Right cardiac atrium (tissue), 5 donors: Measurements from ENCODE around the gene CLCN1. TPM values are rescaled to one million over a fixed set of nuclear protein-coding genes. Genes with fewer than 3 reads are reported as not detected.
A peak's percentile ranks its signal among the peaks of the same experiment; 100 is the strongest.
"Not testable (repeated sequence)": the region's sequence is repeated elsewhere in the genome, so short reads cannot be mapped to it uniquely, and the experiment has no call there.

Experiments used
- ATAC-seq, 2 donors: fragments of 200-7000 bp; cut with Tn5 transposase; one replicate each; pipeline versions ENCODE4 v1.8.0 to v1.9.1; 2020; ENCODE audit warnings: moderate library complexity in 2 of 2, mild to moderate bottlenecking in 1 of 2
- DNase-seq, 3 donors: peaks; one replicate each; pipeline ENCODE4 v3.0.0-alpha.2; 2020
- H3K27ac ChIP-seq: one replicate; pipeline ENCODE4 v1.5.1; 2013; ENCODE audit warnings: mild to moderate bottlenecking, low read length, control low read depth, moderate library complexity
- H3K27me3 ChIP-seq: one replicate; pipeline ENCODE4 v1.6.1; 2013; ENCODE audit not compliant: control insufficient read depth, insufficient read depth
- H3K4me1 ChIP-seq: one replicate; pipeline ENCODE4 v1.6.1; 2013; ENCODE audit warnings: low read length; ENCODE audit not compliant: control insufficient read depth, insufficient read depth
- H3K4me3 ChIP-seq: one replicate; pipeline ENCODE4 v1.5.1; 2013; ENCODE audit warnings: low read length, control low read depth
- H3K9me3 ChIP-seq: one replicate; pipeline ENCODE4 v1.6.1; 2013; ENCODE audit warnings: low read length; ENCODE audit not compliant: control insufficient read depth
- WGBS: extraction: QIAGEN DNeasy Blood & Tissue Kit; methylation state at CpG from one replicate; pipeline ENCODE4 v1.1.7; 2013; 5-methylcytosine and 5-hydroxymethylcytosine counted together
- intact Hi-C, 4 donors: fragments of 100-400 bp; cut with DNase I; formaldehyde crosslinking; loops; one replicate each; pipeline versions ENCODE4 v1.11.0 to v1.14.0; 2022 to 2023
- polyA plus RNA-seq: library from polyadenylated mRNA; stranded (reverse); fragments of 200-250 nt; gene quantifications from one replicate; pipeline ENCODE4 v1.2.3, GENCODE V29; 2013
- total RNA-seq, 4 donors: library from RNA; stranded (reverse); fragmentation: NEBNext Ultra II Directional; extraction: Animal tissue kit (Norgen Biotek cat#: 25700); gene quantifications; one replicate each; pipeline ENCODE4 v1.2.1, GENCODE V29; 2021
- donor health status: healthy with polysubstance abuse.
- donor health status: DM: no; HTN: yes; CAD: no.
- donor health status: DM: no; HTN: no; CAD: no.
- donor health status: DM: no; HTN: yes; CAD: no; lungs with severe emphysema.
- donor health status: DM: yes; HTN: yes; CAD: no.

Gene CLCN1
- total and polyA plus RNA-seq, 5 donors = not detected

DNA sequence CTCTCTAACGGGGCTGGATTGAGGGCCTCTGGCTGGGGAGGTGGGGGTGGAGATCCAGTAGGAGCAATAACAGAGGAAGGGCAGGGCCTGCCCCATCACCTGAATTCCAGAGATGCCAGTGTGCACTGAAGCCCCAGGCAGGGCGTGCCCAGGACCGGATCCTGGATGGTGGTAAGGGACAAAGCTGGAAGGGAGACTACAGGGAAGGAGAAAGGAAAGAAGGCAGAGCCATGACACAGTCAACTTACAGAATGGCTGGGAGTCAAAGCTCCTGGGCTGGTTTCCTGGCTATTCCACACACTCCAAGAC lies 30.5 kb upstream of the CLCN1 start:
- DNase-seq (no peak), ATAC-seq (no peak)
- no peaks in the 10 kb centered on the region for H3K4me1 ChIP-seq
- 52% methylated on average over 3 of the region's 3 CpGs for WGBS
- intact Hi-C loops = no loop called here
- no peaks in the 10 kb centered on the region for H3K27me3 ChIP-seq
- H3K4me3 ChIP-seq = no peak overlapping the region
- H3K9me3 ChIP-seq = no peaks in the 10 kb centered on the region
- no peak overlapping the region for H3K27ac ChIP-seq

GRCh38 chr7:143285806-143286521 lies 29.9 kb upstream of the CLCN1 start:
- Histone ChIP-seq H3K4me1 (no peaks in the 10 kb centered on the region), H3K27ac (peak overlapping the region; percentile 42)
- intact Hi-C loops = no loop called here

DNA sequence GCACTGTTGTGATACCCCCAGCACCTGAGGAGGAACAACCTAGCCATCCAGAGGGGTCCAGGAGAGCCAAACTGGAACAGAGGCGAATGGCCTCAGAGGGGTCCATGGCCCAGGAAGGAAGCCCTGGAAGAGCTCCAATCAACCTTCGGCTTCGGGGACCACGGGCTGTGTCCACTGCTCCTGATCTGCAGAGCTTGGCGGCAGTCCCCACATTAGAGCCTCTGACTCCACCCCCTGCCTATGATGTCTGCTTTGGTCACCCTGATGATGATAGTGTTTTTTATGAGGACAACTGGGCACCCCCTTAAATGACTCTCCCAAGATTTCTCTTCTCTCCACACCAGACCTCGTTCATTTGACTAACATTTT lies 29.4 kb upstream of the CLCN1 start:
- no peak for ATAC-seq
- Histone ChIP-seq H3K4me3 (no peak overlapping the region), H3K4me1 (no peaks in the 10 kb centered on the region), H3K27ac (no peak overlapping the region), H3K27me3 (no peaks in the 10 kb centered on the region), H3K9me3 (no peaks in the 10 kb centered on the region)
- peak in 1 of 3 donors; percentile 47 for DNase-seq
- WGBS = 85% methylated on average over 6 of the region's 6 CpGs
- intact Hi-C loops = no loop called here

More at GRCh38 chr7:143285806-143286521, 29.9 kb upstream of the CLCN1 start:
- Histone ChIP-seq H3K4me3 (no peak overlapping the region), H3K27me3 (no peaks in the 10 kb centered on the region), H3K9me3 (no peaks in the 10 kb centered on the region)
- 90% methylated on average over 11 of the region's 11 CpGs for WGBS
- no peak for ATAC-seq
- no peak for DNase-seq

DNA sequence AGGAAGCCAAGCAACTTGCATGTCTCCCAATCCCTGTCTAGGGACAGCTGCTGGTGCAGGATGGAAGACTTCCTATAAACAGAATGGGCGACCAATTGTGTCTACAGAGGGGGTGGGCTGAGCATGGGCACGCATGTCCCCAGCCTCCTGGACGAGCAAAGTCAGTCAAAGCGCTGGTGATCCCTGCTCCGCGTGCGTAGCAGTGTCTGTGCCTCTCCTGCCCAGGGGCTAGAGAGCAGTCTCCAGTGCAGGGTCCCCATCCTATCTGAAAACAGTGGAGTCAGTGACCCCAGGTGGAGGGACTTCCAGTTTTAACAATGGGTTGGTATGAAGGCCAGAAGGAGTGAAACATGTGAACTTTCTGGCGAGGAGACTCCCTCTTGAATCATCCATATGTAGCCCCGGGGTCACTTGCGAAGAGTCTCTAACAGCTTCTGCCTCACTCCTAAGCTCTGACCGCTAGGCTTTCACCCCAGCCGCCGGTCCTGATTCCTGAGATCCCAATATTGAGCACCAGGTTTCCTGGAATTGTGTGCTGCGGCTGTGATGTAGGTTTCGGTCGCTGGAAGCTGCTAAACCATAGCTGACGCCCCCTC lies 28.5 kb upstream of the CLCN1 start:
- intact Hi-C loops = no loop called here
- DNase-seq = peak in 1 of 3 donors; percentile 64
- H3K4me3 ChIP-seq = peak overlapping the region; percentile 13

GRCh38 chr7:143287935-143288826 lies 27.7 kb upstream of the CLCN1 start, which contains the start of gene CASP2:
Gene CASP2, plus strand, starts transcription at chr7:143288351. Its CDS starts 105 bp downstream, at chr7:143288456.
- 2% methylated on average over 84 of the region's 84 CpGs for WGBS
- no peaks in the 10 kb centered on the region for H3K9me3 ChIP-seq
- no peaks in the 10 kb centered on the region for H3K27me3 ChIP-seq
- peak; percentile 99 for ATAC-seq
- no peaks in the 10 kb centered on the region for H3K4me1 ChIP-seq
- peak within 1 kb of the TSS; percentile 68 for H3K4me3 ChIP-seq
- intact Hi-C loops = no loop called here
- peak within 1 kb of the TSS; percentile 80 for H3K27ac ChIP-seq
- peak; percentile 99 to 100 (median 99) for DNase-seq

More for the DNA sequence above, 28.5 kb upstream of the CLCN1 start:
- no peaks in the 10 kb centered on the region for H3K4me1 ChIP-seq
- WGBS = 61% methylated on average over 17 of the region's 17 CpGs
- H3K9me3 ChIP-seq = no peaks in the 10 kb centered on the region
- peak overlapping the region; percentile 68 for H3K27ac ChIP-seq
- no peak for ATAC-seq
- no peaks in the 10 kb centered on the region for H3K27me3 ChIP-seq

DNA sequence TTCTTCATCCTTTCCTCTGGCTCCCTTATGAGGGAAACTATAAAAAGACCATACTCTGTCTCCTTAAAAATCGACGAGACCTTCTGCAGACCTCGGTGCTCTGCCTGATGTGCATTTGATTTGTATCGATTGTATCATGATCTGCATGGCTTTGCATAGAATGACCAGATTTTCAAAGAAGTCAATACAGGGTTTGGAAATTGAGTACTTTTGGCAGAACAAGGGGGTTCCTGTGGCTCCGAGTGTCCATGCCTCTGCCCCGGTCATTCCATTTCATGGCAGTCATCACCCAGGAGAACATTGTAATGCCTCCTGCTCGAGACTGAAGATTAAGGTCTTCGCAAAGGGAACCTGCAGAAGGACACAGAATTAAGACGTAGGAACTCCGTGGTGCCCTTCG lies 27.1 kb upstream of the CLCN1 start:
- DNase-seq (no peak), ATAC-seq (no peak)
- intact Hi-C loops = no loop called here
- Histone ChIP-seq H3K27me3 (no peaks in the 10 kb centered on the region), H3K4me3 (peak overlapping the region; percentile 68), H3K4me1 (no peaks in the 10 kb centered on the region), H3K9me3 (no peaks in the 10 kb centered on the region), H3K27ac (peak overlapping the region; percentile 39)
- WGBS = 3% methylated on average over 11 of the region's 11 CpGs

GRCh38 chr7:143289421-143289820 lies 26.5 kb upstream of the CLCN1 start:
- intact Hi-C loops = no loop called here
- Histone ChIP-seq H3K4me1 (no peaks in the 10 kb centered on the region), H3K27ac (no peak overlapping the region), H3K4me3 (peak overlapping the region; percentile 68), H3K9me3 (no peaks in the 10 kb centered on the region), H3K27me3 (no peaks in the 10 kb centered on the region)
- no peak for DNase-seq
- ATAC-seq = no peak
- WGBS = 23% methylated on average over 6 of the region's 6 CpGs

GRCh38 chr7:143289888-143290287 lies 26.0 kb upstream of the CLCN1 start:
- H3K4me1 ChIP-seq = not testable (repeated sequence)

DNA sequence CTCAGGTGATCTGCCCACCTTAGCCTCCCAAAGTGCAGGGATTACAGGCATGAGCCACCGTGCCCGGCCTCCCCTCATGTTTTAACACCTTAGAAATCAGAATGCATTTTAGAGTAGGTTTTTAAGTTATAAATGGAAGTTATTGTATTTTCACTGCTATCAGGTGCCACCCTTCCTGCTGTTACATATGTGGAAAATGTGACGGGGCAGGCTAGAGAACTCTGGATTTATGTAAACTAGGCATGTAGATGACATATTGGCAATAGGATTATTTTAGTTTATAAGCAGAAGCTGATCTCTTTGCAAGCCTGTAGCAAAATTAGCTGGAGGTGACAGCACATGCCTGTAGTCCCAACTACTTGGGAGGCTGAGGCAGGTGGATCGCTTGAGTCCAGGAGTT lies 25.6 kb upstream of the CLCN1 start:
- no peaks in the 10 kb centered on the region for H3K9me3 ChIP-seq
- WGBS = 66% methylated on average over 4 of the region's 4 CpGs
- ATAC-seq (no peak), DNase-seq (no peak)
- no peak overlapping the region for H3K27ac ChIP-seq
- no peaks in the 10 kb centered on the region for H3K27me3 ChIP-seq
- H3K4me3 ChIP-seq = no peak overlapping the region
- no peaks in the 10 kb centered on the region for H3K4me1 ChIP-seq
- intact Hi-C loops = no loop called here

More at GRCh38 chr7:143289888-143290287, 26.0 kb upstream of the CLCN1 start:
- H3K9me3 ChIP-seq, intact Hi-C loops, ATAC-seq, DNase-seq, H3K27ac ChIP-seq, H3K4me3 ChIP-seq, H3K27me3 ChIP-seq: not testable (repeated sequence)
- 54% methylated on average over 4 of the region's 4 CpGs for WGBS

DNA sequence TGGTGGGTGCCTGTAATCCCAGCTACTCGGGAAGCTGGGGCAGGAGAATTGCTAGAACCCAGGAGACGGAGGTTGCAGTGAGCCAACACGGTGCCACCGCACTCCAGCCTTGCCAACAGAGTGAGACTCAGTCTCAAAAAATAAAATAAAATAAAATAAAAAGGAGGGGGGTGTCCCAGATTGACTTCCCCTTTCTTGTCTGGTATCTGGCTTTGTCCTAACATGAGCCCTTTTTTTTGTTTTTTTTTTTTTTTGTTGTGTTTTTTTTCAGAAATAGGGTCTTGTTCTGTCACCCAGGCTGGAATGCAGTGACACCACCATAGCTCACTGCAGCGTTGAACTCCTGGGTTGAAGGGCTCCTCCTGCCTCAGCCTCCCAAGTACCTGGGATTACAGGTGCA lies 23.0 kb upstream of the CLCN1 start:
- DNase-seq (no peak), ATAC-seq (no peak)
- Histone ChIP-seq H3K27ac (no peak overlapping the region), H3K27me3 (no peaks in the 10 kb centered on the region), H3K4me3 (no peak overlapping the region), H3K9me3 (no peaks in the 10 kb centered on the region), H3K4me1 (no peaks in the 10 kb centered on the region)
- intact Hi-C loops = no loop called here
- WGBS = 93% methylated on average over 5 of the region's 5 CpGs

DNA sequence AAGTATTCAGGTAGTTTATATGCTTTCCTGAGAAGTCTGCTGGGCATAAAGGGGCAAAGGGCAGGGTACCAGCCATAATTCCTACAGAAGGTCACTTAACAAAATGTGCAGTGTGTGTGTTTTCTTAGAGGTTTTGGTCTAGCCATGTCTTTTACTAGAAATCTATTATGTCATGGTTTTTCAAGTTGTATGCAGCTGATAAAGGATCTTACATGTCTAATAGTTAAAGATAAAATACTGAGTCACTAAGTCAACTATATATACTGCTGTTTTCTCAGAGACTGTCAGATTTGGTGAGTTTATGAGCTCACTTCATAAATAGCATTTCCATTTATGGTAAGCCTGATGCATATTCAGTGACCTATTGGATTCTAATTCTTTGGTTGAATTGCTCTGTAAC lies 20.0 kb upstream of the CLCN1 start:
- Histone ChIP-seq H3K4me3 (no peak overlapping the region), H3K4me1 (no peaks in the 10 kb centered on the region), H3K27me3 (no peaks in the 10 kb centered on the region), H3K27ac (no peak overlapping the region), H3K9me3 (no peaks in the 10 kb centered on the region)
- ATAC-seq = no peak
- intact Hi-C loops = no loop called here
- DNase-seq = no peak
